Right lobe of liver (tissue), 4 donors: Measurements from ENCODE around the gene GRIN2C.

ENCODE experiments used
- CTCF ChIP-seq, 4 donors: fragments of 200-600 bp in 3 of 4; fragments of 450-650 bp in 1 of 4; IDR thresholded peaks; one replicate each; pipeline versions ENCODE4 v1.5.1 to v1.8.0; 2016 to 2022; ENCODE audit warnings: antibody characterized with exemption in 4 of 4, mild to moderate bottlenecking in 2 of 4
- POLR2A ChIP-seq: fragments of 450-650 bp; IDR thresholded peaks from one replicate; pipeline ENCODE4 v1.6.1; 2017; ENCODE audit warnings: antibody characterized with exemption, mild to moderate bottlenecking
- donor health status: DM: no; HTN: no; CAD: no.
- donor health status: DM: no; HTN: no; CAD: no.
- donor health status: DM: no; HTN: yes; CAD: no.

- TF ChIP-seq CTCF (IDR thresholded peaks at IDR 0.05) (no peak), POLR2A (no peak)
These were observed 63.5 kb downstream of the GRIN2C start for GRCh38 chr17:74796211-74796610.
